ENCODE results near the gene PADI1.

Gene PADI1

GRCh38 chr1:17198476-17199258, 6.3 kb upstream of the PADI1 start:
- DNase-seq: no peak

DNA sequence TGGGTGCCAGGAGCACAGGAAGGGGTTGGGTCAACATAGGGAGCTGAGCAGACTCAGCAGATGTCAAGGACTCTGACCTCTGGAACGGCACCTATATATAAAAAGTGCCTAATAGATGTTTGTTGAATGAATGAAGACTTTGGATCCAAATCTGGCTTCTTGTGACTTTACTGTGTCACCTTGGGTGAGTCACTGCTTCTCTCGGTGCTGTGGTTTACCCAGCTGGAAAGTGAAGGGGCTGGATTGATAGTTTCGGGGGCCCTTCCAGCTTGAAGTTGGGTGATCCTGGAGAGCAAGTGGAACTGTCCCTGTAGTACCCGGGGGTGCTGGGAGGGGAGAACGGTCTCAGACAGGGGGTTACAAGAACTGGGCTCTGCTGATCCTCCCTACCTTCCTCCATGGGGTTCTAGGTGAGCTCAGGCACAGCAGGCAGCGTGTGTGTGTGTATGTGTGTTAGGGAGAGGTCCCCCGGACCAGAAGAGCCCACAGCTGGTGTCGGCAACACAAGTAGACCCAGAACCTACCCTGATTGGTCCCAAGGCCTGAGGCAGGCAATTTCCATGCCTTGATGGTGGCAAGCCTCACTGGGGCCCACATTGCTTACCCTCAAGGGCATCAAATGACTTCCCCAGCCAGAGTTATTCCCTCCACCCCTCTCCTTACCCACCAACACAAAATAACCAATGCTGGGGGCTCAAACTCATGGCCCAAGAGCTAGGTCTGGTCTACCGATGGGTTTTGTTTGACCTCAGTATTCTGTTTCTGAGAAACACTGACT, 5.5 kb upstream of the PADI1 start:
- DNase-seq: no peak

GRCh38 chr1:17200246-17200645, 4.7 kb upstream of the PADI1 start:
- DNase-seq: no peak

- no peak for DNase-seq
Observed at GRCh38 chr1:17200756-17201155, 4.2 kb upstream of the PADI1 start.

DNA sequence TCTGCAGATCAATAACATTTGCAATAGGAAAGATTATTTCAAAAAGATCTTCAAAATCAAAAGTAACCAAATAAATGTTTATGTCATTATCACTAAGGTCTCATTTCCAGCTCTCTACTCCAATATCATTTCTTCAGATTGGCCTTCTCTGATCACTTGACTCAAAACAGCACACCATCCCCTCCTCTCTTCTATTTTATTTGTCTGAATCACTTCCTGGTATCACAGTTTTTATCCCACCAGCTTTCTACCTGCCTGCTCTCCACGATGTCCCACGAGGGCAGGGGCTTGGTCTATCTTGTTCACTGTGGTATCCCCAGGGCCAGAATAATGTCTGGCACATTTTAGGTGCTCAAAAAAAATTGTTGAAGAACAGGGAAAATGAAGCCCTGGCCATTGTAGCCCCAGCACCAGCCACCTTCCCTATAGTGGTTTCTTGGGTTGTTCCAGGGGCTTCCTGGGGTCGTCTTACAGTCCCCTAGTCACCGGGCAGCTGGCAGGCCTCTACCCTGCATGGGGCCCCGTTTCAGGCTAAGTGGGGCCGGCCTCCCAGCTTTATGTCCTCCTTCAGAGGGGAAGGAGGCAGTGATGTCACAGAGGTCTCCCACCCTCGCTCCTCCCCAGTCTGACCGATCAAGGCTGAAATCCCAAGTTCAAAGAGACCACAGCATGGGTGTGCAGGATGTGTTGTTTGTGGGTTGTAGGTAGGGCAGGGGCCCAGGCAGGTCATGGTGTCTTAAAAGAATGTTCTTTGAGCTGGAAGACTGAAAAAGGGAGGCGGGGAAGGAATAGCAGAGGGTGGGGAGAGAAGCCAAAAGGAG, 3.5 kb upstream of the PADI1 start:
- no peak for DNase-seq

DNA sequence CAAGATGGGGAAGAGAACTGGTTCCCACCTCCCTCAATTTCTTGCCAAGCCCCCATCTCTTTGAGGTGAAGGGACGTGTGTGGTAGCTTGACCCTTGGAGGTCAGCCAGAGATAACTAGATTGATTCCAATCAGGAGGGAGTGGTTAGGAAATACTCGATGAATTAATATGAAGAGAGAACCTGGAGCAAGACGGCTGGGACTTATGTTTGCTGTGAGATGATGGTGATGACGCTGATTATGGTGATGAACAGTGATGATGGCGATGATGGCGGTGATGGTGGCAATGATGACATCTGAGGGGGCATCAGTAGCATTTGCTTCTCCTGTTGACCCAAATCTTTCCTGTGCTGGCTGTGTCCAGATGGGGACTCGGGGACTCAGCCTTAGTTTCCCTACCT, 724 bp downstream of the PADI1 start:
- no peak for DNase-seq

GRCh38 chr1:17206196-17206595, 1.3 kb downstream of the PADI1 start:
- no peak for DNase-seq

- DNase-seq: no peak
Observed at GRCh38 chr1:17207046-17207445, 2.1 kb downstream of the PADI1 start.

DNA sequence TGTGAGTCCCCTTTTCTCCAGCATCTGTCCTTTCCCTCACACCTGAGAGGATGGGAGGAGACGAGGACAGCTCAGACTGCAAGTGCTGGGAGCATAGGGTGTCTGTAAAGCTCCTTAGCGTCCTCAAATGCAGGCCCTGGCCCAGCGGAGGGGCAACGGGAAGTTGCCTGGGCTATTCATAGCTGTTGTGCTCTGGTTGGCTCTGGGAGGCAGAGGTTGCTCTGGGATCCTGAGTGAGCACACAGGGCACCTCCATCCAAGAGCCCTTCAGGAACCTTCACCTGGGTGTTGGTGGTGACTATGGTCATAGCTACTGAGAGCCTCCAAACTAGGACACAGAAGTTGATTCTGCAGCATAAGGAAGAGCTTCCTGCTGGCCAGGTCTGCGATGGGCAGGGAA, 2.6 kb downstream of the PADI1 start:
- DNase-seq: no peak

GRCh38 chr1:17207966-17208418, 3.1 kb downstream of the PADI1 start:
- no peak for DNase-seq

GRCh38 chr1:17208546-17208945, 3.6 kb downstream of the PADI1 start:
- no peak for DNase-seq

GRCh38 chr1:17209430-17209829, 4.5 kb downstream of the PADI1 start:
- no peak for DNase-seq

GRCh38 chr1:17210176-17210575, 5.2 kb downstream of the PADI1 start:
- DNase-seq: no peak

DNA sequence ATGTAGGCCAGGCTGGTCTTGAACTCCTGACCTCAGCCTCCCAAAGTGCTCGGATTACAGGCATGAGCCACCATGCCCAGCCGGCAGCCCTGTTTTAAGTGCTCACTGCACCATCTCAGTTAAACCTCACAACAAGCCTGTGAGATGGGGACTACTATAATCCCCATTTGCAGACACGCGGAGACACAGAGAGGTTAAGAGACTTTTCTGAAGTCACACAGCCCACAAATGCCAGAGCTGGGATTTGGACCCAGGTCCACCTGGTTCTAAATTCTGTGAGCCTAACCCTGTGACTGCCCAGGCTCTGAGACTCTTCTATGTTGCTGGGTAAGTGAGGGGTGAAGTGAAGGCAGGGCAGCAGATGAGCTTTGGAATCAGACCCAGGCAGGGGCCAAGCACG, 6.4 kb downstream of the PADI1 start:
- DNase-seq: no peak

- no peak for DNase-seq
Observed at GRCh38 chr1:17212009-17212408, 7.1 kb downstream of the PADI1 start.

GRCh38 chr1:17212487-17213121, 7.7 kb downstream of the PADI1 start:
- peak; percentile 58 for DNase-seq

DNA sequence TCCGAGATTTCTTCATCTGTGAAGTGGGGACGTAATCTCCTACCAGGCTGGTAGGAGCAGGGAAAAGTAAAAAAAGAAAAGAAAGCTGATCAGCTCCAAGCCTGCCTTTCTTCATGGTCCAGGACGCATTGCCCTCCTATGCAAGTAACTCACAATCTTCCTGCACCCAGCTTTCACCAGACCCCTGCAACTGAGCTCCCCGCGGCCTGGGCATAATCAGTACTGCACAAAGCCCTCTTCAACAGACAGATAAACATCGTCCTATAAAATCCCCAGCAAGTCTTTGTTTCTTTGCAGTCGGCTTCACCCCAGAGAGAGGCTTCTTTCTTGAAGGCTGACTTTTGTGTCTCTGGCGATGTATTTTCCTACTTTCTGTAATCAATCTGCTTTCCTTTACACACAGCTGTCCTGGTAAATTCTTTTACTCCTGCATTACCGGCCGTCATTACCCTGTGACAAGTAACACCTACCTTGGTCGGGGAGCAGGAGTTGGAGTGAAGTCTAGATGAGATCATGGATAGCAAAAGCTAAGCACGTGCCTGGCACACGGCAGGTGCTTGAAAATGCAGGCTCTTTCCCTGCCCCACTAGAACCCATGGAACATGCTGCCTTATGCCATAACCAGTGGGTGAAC, 8.3 kb downstream of the PADI1 start:
- DNase-seq: no peak

GRCh38 chr1:17213782-17214148, 8.8 kb downstream of the PADI1 start:
- no peak for DNase-seq

DNA sequence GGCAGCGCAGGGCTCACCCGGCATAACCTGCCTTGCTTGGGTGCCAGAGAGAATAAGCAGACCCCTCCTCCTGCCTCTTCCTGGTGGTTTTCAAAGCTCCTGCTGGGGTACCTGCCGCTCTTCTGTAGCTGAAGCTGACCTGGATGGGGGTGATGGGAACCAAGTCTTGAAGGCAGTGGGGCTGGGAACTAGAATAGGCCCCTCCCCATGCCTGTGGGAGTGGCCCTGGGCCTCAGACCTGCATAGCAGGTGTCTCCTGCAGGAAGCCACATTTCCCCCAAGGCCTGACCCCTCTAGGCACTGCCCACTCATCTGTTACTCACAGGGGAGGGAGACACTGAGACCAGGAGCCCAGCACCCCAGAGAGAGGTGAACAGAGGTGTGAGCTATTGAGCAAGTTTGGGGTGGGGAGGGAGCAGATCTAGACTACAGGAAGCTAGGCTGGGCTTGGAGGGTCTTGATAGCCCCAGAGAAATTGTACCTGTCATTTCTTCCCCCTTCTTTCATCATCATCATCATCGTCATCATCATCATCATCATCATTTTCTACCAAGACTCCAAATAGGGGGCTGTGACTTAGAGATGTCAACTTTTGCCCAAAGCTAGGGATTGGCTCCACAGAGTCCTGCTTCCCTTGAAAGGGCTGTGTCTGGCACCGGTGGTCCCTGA, 10.1 kb downstream of the PADI1 start:
- DNase-seq: no peak

GRCh38 chr1:17215545-17215890, 10.6 kb downstream of the PADI1 start:
- DNase-seq: no peak

DNA sequence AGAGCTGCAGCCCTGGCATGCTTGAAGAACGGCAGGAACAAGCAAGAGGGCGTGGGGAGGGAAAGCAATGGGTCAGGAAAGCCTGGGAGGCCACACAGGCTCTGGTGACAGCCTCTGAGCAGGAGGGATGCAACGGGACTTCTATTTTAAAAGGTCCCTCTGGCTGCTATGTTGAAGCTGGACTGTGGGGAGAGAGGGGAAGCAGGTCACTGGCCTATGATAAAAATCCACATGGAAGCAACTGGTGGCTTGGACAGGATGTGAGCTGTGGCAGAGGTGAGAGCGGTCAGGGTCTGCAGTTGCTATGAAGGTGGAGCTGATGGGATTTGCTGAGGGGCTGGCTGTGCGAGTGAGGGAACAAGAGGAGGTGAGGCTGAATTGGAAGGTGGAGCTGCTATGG, 11.2 kb downstream of the PADI1 start:
- DNase-seq: no peak

GRCh38 chr1:17217607-17218006, 12.7 kb downstream of the PADI1 start:
- no peak for DNase-seq

Data from NCI-H2227 treated with DMSO at 0.1 percent for 48 hours (cell line).